ENCODE measurements around the gene KLHL30.
"Not testable (repeated sequence)": the region's sequence is repeated elsewhere in the genome, so short reads cannot be mapped to it uniquely, and the experiment has no call there.

Gene KLHL30

GRCh38 chr2:238161291-238162051 is 23.0 kb downstream of the KLHL30 start:
- DNase-seq (ENCODE audit: low spot score), result no peak

- DNase-seq (ENCODE audit: low spot score), result no peak
Measured at GRCh38 chr2:238162251-238162845, 23.9 kb downstream of the KLHL30 start.

DNA sequence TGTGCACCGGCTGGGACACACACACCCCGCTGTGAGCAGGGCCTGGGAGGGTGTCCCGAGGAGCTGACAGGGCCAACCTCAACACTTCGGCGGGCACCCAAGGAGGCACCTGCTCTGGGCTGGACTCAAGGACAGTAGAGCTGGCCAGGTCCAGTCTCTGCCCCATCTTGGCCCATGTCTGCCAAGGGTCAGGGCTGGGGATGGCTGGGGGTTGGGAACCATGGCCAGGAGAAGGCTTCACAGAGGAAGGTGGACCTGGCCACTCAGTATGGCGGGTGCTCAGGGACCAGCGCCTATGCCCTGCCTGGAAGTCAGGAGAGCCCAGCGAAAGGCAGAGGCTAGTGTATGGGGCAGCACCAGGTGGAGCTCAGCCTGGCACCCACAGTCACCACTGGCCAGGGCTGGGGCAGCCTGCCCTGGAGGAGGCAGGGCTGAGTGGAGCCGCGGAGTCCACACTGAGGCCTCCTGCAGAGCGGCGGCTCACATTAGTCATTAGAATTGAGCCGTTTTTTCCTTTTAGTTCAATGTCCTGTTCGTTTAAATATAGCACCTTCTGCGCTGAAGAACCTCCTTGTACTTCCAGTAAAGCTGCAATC is 24.5 kb downstream of the KLHL30 start:
- no peak for DNase-seq (ENCODE audit: low spot score)

DNA sequence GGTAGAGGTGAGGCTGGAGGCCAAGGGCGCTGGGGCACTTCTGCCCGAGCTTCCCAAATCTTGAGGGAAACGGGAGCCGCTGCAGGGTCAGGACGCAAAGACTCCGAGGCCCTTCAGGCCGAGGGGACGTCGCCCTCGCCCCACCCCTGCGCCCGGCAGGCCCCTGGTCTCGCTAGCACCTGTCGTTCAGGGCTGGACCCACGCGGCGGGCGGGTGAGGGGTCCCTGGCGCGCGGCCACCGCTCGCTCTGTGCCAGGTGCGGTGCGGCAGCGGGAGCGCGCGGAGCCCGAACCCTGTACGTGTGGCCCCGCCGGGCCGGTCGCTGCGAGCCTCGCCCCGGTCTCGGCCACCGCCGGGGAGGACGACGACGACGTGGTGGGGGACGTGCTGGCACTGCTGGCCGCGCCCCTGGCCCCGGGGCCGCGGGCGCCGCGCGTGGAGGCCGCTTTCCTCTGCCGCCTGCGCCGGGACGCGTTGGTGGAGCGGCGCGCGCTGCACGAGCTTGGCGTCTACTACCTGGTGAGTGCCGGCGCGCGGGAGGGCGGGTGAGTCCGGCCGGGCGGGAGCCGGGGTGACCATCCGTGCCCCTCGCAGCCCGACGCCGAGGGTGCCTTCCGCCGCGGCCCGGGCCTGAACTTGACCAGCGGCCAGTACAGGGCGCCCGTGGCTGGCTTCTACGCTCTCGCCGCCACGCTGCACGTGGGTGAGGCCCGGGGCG is 25.2 kb downstream of the KLHL30 start:
- no peak for DNase-seq (ENCODE audit: low spot score)

- no peak for DNase-seq (ENCODE audit: low spot score)
Measured at GRCh38 chr2:238164906-238165287, 26.4 kb downstream of the KLHL30 start.

- no peak for DNase-seq (ENCODE audit: low spot score)
Measured at GRCh38 chr2:238165288-238165921, 26.9 kb downstream of the KLHL30 start.

GRCh38 chr2:238166391-238167343 is 28.2 kb downstream of the KLHL30 start:
- no peak for DNase-seq (ENCODE audit: low spot score)

- DNase-seq (ENCODE audit: low spot score), result no peak
Measured at GRCh38 chr2:238167344-238167715, 28.9 kb downstream of the KLHL30 start.

GRCh38 chr2:238167761-238168160 is 29.3 kb downstream of the KLHL30 start:
- no peak for DNase-seq (ENCODE audit: low spot score)

GRCh38 chr2:238168196-238169047 is 30.0 kb downstream of the KLHL30 start:
- no peak for DNase-seq (ENCODE audit: low spot score)

DNA sequence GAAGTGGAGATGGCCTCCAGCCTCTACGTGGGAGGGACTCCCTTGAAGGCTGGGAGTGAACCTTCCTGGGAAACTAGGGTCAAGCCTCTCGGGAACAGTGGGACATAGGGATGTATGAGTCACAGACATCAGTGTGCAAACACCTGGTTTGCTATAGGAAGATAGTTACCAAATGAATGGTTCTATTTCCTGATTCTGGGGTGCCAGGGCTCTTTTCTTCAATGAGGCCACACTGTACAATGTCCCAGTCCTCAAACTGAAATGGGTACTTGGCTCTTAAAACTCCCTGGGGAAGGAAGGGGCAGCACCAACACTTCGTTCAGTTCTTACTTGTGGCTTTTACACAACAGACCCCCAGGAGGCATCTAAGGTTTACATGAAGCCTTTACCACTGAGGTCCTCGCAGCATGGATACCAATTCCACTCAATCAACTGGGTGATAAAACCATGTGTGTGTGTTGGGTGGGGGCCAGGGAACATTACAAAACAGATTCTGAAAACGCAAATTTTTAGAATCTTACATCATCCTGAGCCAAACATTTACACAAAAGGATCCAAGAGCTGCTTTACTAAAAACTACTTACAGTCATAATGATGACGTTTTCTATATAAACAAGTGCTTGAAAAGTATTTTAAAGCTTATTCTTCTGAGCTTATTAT is 30.7 kb downstream of the KLHL30 start:
- no peak for DNase-seq (ENCODE audit: low spot score)

- no peak for DNase-seq (ENCODE audit: low spot score)
Measured at GRCh38 chr2:238169708-238170251, 31.3 kb downstream of the KLHL30 start.

GRCh38 chr2:238170386-238171071 is 32.1 kb downstream of the KLHL30 start:
- DNase-seq (ENCODE audit: low spot score), result no peak

DNA sequence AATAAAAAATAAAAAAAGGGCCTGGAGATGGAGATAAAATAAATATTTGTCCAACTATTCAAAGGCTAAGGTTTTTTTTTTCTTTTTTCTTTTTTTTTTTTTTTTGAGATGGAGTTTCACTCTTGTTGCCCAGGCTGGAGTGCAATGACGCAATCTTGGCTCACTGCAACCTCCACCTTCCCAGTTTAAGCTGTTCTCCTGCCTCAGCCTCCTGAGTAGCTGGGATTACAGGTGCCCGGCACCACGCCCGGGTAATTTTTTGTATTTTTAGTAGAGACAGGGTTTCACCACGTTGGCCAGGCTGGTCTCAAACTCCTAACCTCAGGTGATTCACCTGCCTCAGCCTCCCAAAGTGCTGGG is 32.6 kb downstream of the KLHL30 start:
- DNase-seq (ENCODE audit: low spot score), result not testable (repeated sequence)

- no peak for DNase-seq (ENCODE audit: low spot score)
Measured at GRCh38 chr2:238171575-238172187, 33.2 kb downstream of the KLHL30 start.

DNA sequence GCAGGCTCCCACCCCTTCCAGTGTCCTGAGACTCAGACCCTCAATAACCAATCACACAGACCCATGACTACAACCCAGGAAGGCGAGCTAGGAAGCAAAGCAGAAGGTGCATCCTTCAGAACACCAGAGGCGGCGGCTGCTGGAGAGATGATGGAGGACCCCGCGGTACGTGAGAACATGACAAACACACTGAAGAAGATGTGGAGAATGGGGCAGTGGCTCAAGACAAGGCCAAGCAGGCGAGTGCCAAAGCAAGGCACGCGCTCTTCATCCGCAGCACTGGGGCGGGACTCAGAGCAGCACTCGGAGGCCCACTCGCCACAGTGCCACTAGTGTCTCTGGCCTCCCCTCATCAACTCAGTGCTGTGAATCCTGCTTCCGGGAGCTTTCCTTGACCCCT is 34.0 kb downstream of the KLHL30 start:
- DNase-seq (ENCODE audit: low spot score), result no peak

- DNase-seq (ENCODE audit: low spot score), result no peak
Measured at GRCh38 chr2:238173692-238174091, 35.2 kb downstream of the KLHL30 start.

GRCh38 chr2:238174291-238174690 is 35.8 kb downstream of the KLHL30 start:
- DNase-seq (ENCODE audit: low spot score), result no peak
